Cerebellar cortex (tissue), 1 donor: ENCODE measurements around the gene ATXN7.

Source experiments
- DNase-seq: peaks from one replicate; pipeline ENCODE4 v3.0.0-alpha.2; 2015; ENCODE audit warnings: low spot score

The ATXN7 gene

DNA sequence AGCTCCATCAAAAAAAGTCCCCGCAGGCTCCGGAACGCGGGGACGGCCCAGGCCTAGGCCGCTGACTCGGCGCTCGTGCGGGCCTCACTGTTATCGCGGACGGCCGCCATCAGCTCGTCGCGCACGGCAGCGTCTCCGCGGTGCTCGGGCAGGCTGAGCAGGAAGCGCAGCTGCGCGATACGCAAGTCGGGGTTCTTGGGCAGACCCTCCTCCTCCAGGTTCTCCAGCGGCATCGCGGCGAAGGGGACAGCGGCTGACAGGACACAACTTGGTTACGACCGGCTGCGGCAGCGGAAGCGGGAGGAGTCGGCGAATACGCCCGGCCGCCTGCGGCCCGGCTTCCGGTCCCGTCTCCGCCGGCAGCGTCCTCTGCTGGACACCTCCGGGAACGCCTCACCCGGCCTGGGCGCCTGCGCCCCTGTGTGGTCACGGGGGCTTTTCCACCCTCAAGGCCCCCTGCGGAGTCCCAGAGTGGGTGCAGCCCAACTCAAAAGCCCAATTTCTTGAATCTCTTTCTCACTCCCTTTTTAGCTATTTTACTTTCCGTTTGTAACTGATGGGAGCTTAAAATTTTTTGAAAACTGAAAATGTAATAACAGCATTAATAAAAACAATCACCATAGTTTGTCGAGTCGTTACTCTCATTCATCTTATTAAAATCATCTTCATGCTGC, 159.7 kb downstream of the ATXN7 start, which contains the start of gene PSMD6:
PSMD6 (minus strand) TSS at position 308 of the 674 bp plus-strand sequence; CDS start at position 233, 75 bp downstream.
- DNase-seq: peak; percentile 74

DNA sequence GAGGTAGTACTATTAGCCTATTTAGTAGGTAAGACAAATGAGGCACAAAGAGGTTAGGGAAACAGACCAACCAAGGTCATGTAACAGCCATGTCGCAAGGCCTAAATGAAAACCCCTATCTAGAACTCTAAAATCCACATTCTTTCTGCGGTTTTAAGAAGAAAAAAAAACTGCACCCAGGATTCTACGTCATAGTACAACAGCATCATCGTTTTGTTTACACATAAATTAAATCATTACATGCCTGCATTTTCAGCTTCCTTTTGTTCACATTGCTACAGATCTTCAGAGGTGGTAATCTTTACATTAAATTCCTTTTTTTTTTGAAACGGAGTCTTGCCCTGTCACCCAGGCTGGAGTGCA, 160.2 kb downstream of the ATXN7 start:
- DNase-seq: no peak

- DNase-seq: no peak
These were observed 162.7 kb downstream of the ATXN7 start for GRCh38 chr3:64026346-64026745.

DNA sequence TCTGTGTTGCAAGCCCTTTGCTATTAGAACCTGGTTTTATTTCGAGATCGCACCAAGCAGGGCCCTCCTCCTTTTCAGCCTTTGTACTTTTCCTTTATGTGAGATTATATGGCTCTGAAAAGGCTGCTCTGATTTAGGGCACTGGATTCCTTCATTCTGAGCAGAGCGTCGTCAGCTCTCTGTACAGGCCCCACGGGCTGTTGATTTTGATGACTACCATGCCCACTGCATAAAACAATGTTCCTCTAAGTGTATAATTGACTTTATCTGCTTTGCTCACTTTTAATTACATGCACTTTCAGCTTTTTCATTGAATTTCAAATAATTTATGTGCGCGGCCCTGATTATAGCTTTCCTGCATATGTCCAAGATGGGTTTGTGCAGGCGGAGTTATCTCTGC, 164.0 kb downstream of the ATXN7 start:
- DNase-seq: no peak

GRCh38 chr3:64028754-64029153, 165.1 kb downstream of the ATXN7 start:
- DNase-seq: no peak

DNA sequence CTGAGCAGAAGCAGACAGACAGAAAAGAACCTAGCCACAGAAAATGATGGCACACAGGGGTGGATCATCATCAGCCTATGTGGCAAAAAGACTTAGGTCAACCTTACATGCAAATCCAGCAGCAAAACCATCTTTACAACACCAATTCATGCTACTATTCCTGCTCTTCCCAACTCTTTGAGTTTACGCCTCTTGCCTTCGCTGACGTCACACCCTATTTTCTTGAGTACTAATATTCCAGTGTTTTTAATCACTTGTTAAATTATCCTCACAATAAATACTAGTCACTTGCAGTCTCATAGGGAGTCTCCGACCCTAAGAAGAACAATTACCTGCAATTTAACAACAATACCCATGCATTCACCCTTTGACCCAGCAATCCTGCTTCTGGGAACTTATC, 165.6 kb downstream of the ATXN7 start:
- no peak for DNase-seq

DNA sequence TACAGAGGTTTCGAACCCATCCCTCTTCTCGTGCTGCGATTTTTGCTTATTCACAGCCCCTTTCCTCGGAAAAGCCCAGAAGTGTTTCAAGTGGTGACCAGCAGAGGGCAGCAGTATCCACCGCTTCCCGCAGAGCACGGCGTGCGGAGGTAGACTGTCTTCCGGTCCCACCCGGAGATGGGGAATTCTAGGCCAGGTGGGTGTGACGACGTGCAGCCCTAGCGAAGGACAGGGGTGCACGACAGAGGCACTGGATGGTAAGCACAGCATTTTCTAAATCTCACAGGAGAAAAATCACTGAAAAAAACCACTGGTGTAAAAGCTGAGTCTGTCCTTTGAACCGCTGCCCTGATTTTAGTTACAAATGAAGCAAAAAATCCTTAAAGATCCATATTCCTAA, 167.1 kb downstream of the ATXN7 start:
- DNase-seq: peak; percentile 63

- no peak for DNase-seq
These were observed 168.2 kb downstream of the ATXN7 start for GRCh38 chr3:64031540-64032508.

DNA sequence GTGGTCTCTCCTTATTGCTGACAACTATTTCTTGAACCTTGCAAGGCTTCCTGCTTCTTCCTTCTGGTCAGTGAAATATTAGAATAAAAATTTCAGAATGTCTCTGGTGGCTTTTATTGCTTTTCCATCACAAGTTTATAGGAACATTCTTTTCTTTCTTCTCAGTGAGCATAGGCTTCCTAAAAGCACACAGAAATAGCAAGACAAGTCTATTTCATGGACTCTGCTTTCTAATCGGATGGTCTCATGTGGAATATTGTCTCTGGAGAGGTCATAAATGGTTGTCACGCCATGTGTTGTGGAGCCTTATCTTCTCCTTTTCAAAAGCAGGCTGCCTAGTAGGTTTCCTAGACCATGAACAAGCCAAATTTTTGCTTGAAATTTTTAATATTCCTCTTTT, 169.4 kb downstream of the ATXN7 start:
- no peak for DNase-seq

DNA sequence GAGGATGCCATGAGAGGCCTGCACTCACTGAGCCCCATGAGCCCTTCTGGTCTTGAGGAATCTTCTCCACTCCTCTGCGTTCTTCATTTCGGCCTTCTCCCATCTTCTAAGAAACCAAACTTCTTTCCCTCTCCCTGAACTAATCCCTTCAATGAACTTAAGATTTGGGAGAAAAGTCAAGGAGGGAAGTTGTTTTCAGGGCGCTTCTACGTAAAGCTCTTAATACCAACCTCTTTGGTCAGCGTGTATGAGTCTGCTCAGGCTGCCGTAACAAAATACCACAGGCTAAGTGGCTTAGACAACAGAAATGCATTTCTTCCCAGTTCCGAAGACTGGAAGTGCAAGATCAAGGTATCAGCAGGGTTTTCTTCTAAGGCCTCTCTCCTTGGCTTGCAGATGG, 173.4 kb downstream of the ATXN7 start:
- DNase-seq: no peak

DNA sequence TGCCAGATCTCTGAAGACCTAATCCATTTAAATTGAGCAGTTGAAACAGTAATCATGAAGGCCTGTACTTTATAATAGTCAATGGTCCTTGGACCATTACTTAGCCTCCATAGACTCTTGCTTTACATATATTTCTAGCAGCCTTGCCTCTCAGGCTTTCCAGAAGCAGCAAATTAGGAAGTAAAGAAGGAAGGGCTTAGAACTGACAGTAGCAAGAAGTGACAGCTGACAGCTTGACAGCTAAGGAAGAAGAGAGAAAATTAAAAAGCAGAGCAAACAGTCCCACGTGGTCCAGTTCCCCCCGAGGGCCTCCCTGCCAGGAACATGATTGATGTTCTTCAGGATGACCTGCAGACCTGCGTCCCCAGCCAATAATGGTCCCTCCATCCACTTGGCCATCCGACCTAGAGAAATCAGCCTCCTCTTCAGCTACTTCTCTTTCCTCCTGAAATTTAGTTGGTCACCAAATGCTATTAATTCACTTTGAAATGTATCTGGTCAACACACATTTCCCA, 174.6 kb downstream of the ATXN7 start:
- no peak for DNase-seq

DNA sequence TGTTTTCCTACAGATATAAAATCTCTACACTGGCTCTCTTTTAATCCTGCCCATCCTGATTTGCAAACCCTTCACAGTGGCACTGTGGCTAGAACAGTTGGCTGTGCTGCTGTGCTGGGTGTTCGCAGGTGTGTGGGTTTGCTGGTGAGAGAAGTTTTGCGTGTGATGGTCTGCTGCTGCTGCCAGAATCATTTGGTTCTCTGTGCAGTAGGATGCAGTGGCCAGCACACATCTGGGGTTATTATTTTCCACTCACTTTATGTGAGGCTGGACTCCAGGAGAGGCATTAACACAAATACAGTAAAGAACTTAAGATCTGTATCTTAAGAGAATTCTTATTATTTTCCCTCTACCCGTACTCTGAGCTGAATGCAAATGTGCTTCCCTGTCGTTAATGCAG, 175.7 kb downstream of the ATXN7 start:
- no peak for DNase-seq

DNA sequence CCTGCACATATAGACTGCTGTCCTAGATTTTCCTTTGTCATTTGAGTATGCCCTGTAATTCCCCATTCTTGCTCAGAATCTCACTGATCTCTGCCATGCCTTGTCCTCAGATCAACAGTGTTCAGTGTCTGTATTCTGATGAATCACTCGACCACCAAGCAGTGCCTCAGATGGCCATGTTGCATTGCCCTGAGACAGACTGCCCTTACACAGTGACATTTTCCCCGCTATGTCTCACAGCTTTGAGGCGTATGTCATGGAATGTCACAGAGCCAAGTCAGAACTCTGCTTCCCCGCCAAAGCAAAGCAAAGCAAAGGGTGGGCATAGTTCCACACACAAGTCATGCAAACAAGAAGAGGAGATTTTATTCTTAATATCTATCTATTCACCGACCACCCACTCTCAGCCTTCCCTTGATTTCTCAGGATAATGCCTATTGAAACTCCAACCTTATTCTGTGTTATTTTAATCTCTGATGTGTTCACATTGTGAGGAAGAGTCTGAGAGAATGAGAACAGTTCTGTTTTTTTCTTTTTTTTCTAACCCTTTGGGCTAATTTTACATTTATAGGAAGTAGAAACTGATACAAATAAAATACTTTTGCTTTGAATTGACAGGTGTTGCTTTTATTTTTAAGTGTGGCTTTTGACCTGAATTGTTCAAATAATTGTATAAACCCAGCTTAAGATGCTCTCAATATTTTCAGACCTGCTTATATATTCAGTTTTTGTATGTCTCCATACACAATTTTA, 176.5 kb downstream of the ATXN7 start:
- no peak for DNase-seq

GRCh38 chr3:64042952-64043351, 179.3 kb downstream of the ATXN7 start:
- DNase-seq: no peak

DNA sequence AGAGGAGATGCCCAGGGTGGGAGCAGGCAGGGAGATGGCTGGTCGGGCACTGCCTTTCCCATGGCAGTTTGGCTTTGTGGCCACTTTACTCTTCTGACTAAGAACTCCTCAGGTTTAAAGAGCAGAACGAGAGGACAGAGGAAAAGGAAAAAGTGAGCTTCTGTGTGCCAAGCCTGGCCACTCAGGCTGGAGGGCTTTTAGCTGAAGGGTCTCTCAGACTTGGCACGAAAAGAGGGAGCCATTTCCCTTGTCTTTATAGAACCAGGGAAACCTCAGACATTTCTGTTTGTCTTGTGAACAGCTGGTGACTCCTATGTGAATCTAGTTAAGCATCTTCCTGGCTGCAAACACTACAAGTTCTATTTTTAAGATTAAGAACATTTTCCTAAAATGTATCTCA, 182.9 kb downstream of the ATXN7 start:
- no peak for DNase-seq

GRCh38 chr3:64046996-64047594, 183.4 kb downstream of the ATXN7 start:
- DNase-seq: no peak

GRCh38 chr3:64047787-64048186, 184.1 kb downstream of the ATXN7 start:
- DNase-seq: no peak

GRCh38 chr3:64048631-64049061, 185.0 kb downstream of the ATXN7 start:
- no peak for DNase-seq

DNA sequence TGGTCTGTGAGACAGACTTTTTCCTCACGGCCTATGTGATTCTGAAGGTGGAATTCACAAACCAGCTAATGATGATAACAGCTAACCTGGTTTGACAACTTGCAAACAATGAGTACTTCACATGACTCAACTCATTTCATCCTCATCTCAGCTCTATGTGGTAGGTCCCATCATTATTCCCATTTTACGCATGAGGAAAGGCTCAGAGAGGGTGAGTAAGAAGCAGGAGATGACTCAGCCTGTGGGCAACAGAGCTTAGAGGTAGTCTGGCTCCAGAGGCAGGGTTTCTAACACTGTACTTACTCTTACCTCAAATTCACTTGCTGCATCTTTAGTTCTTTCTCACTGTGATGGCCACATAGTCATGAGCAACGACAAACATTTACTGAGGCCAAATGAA, 185.5 kb downstream of the ATXN7 start:
- DNase-seq: no peak

GRCh38 chr3:64049832-64050231, 186.2 kb downstream of the ATXN7 start:
- DNase-seq: no peak
